ENCODE data around the gene SEC24D. TPM values are rescaled to one million over a fixed set of nuclear protein-coding genes. Genes with fewer than 3 reads are reported as not detected.

The SEC24D gene
- total and polyA plus RNA-seq, 2 experiments from 2014 or later = 37.6 to 94.8 TPM

DNA sequence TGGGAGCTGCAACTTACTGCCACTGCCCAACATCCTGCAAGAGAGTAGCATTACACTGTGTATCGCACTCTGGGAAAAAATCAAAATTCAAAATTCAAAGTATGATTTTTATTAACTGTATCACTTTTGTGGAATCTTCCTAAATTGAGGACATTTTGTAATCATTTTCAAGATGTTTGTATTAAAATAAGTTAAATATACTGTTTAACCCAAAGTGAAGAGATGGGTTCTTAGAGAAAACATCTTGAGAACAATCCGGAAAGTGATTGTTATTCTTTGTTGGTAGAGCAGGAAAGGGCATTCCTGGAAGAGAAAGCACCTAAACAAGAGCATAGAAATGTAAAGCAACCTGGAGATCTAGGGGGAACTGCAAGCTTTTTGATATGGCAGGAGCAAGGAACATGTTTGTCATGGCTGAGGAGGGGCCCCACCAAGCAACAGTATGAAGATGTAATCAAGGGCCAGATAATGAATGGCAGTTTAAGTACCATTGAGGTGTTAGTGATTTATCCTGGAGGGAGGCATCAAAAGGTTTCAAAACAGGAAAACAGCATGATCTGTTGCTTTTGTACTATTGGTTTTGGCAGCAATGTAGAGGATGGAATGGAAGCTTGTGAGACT, 14.1 kb upstream of the SEC24D start:
- Histone ChIP-seq H3K79me2 (replicated peaks; ENCODE audit: insufficient read depth) (peaks cover 19% of the 10 kb centered on the region), H3K36me3 (ENCODE audit: insufficient read depth) (no peaks in the 10 kb centered on the region), H3K27me3 (ENCODE audit: insufficient read depth) (no peaks in the 10 kb centered on the region), H3K9me2 (ENCODE audit: insufficient read depth) (no peaks in the 10 kb centered on the region), H3K4me2 (peak overlapping the region; percentile 79), H3K27ac (ENCODE audit: low read depth) (peak overlapping the region; percentile 83), H2AFZ (no peak overlapping the region), H3F3A (replicated peaks; ENCODE audit: low read depth) (peaks cover 5% of the 10 kb centered on the region; the same call in 1 of the 2 replicates), H3K4me1 (ENCODE audit: insufficient read depth) (peaks cover 41% of the 10 kb centered on the region), H4K20me1 (replicated peaks; ENCODE audit: insufficient read depth) (no peaks in the 10 kb centered on the region), H3K4me3 (peak overlapping the region; percentile 62)
- Mint-ChIP-seq H3K9me3 (no peaks in the 10 kb centered on the region), H3K27ac (peak overlapping the region; percentile 96), H3K4me1 (peaks cover 55% of the 10 kb centered on the region), H3K4me3 (peak overlapping the region; percentile 87), H3K27me3 (ENCODE audit: insufficient read depth, low read depth, poor library complexity) (peaks cover 3% of the 10 kb centered on the region), H3K36me3 (ENCODE audit: low read depth) (peaks cover 7% of the 10 kb centered on the region; the same call in 2 of the 3 replicates)
- TF ChIP-seq NANOG (IDR thresholded peaks at IDR 0.05; ENCODE audit: borderline replicate concordance) = peak; percentile 94
- no peak for TF ChIP-seq JUNB (IDR thresholded peaks at IDR 0.05; ENCODE audit: unreplicated experiment)
- TF ChIP-seq ZNF114 (CRISPR knock-in tag; IDR thresholded peaks at IDR 0.05) = peak; percentile 28; the same call in 1 of the 2 replicates
- TF ChIP-seq CREB1 (CRISPR knock-in tag; IDR thresholded peaks at IDR 0.05; ENCODE audit: low read depth) = no peak
- TF ChIP-seq ZNF331 (CRISPR knock-in tag; IDR thresholded peaks at IDR 0.05; ENCODE audit: low read depth) = no peak
- TF ChIP-seq, protein P1, sequence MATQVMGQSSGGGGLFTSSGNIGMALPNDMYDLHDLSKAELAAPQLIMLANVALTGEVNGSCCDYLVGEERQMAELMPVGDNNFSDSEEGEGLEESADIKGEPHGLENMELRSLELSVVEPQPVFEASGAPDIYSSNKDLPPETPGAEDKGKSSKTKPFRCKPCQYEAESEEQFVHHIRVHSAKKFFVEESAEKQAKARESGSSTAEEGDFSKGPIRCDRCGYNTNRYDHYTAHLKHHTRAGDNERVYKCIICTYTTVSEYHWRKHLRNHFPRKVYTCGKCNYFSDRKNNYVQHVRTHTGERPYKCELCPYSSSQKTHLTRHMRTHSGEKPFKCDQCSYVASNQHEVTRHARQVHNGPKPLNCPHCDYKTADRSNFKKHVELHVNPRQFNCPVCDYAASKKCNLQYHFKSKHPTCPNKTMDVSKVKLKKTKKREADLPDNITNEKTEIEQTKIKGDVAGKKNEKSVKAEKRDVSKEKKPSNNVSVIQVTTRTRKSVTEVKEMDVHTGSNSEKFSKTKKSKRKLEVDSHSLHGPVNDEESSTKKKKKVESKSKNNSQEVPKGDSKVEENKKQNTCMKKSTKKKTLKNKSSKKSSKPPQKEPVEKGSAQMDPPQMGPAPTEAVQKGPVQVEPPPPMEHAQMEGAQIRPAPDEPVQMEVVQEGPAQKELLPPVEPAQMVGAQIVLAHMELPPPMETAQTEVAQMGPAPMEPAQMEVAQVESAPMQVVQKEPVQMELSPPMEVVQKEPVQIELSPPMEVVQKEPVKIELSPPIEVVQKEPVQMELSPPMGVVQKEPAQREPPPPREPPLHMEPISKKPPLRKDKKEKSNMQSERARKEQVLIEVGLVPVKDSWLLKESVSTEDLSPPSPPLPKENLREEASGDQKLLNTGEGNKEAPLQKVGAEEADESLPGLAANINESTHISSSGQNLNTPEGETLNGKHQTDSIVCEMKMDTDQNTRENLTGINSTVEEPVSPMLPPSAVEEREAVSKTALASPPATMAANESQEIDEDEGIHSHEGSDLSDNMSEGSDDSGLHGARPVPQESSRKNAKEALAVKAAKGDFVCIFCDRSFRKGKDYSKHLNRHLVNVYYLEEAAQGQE (IDR thresholded peaks at IDR 0.05; ENCODE audit: unreplicated experiment) = no peak
- TF ChIP-seq, protein P2, sequence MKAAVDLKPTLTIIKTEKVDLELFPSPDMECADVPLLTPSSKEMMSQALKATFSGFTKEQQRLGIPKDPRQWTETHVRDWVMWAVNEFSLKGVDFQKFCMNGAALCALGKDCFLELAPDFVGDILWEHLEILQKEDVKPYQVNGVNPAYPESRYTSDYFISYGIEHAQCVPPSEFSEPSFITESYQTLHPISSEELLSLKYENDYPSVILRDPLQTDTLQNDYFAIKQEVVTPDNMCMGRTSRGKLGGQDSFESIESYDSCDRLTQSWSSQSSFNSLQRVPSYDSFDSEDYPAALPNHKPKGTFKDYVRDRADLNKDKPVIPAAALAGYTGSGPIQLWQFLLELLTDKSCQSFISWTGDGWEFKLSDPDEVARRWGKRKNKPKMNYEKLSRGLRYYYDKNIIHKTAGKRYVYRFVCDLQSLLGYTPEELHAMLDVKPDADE (IDR thresholded peaks at IDR 0.05) = no peak
- TF ChIP-seq, protein P3, sequence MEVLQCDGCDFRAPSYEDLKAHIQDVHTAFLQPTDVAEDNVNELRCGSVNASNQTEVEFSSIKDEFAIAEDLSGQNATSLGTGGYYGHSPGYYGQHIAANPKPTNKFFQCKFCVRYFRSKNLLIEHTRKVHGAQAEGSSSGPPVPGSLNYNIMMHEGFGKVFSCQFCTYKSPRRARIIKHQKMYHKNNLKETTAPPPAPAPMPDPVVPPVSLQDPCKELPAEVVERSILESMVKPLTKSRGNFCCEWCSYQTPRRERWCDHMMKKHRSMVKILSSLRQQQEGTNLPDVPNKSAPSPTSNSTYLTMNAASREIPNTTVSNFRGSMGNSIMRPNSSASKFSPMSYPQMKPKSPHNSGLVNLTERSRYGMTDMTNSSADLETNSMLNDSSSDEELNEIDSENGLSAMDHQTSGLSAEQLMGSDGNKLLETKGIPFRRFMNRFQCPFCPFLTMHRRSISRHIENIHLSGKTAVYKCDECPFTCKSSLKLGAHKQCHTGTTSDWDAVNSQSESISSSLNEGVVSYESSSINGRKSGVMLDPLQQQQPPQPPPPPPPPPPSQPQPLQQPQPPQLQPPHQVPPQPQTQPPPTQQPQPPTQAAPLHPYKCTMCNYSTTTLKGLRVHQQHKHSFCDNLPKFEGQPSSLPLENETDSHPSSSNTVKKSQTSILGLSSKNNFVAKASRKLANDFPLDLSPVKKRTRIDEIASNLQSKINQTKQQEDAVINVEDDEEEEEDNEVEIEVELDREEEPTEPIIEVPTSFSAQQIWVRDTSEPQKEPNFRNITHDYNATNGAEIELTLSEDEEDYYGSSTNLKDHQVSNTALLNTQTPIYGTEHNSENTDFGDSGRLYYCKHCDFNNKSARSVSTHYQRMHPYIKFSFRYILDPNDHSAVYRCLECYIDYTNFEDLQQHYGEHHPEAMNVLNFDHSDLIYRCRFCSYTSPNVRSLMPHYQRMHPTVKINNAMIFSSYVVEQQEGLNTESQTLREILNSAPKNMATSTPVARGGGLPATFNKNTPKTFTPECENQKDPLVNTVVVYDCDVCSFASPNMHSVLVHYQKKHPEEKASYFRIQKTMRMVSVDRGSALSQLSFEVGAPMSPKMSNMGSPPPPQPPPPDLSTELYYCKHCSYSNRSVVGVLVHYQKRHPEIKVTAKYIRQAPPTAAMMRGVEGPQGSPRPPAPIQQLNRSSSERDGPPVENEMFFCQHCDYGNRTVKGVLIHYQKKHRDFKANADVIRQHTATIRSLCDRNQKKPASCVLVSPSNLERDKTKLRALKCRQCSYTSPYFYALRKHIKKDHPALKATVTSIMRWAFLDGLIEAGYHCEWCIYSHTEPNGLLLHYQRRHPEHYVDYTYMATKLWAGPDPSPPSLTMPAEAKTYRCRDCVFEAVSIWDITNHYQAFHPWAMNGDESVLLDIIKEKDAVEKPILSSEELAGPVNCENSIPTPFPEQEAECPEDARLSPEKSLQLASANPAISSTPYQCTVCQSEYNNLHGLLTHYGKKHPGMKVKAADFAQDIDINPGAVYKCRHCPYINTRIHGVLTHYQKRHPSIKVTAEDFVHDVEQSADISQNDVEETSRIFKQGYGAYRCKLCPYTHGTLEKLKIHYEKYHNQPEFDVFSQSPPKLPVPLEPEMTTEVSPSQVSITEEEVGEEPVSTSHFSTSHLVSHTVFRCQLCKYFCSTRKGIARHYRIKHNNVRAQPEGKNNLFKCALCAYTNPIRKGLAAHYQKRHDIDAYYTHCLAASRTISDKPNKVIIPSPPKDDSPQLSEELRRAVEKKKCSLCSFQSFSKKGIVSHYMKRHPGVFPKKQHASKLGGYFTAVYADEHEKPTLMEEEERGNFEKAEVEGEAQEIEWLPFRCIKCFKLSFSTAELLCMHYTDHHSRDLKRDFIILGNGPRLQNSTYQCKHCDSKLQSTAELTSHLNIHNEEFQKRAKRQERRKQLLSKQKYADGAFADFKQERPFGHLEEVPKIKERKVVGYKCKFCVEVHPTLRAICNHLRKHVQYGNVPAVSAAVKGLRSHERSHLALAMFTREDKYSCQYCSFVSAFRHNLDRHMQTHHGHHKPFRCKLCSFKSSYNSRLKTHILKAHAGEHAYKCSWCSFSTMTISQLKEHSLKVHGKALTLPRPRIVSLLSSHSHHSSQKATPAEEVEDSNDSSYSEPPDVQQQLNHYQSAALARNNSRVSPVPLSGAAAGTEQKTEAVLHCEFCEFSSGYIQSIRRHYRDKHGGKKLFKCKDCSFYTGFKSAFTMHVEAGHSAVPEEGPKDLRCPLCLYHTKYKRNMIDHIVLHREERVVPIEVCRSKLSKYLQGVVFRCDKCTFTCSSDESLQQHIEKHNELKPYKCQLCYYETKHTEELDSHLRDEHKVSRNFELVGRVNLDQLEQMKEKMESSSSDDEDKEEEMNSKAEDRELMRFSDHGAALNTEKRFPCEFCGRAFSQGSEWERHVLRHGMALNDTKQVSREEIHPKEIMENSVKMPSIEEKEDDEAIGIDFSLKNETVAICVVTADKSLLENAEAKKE (CRISPR knock-in tag; IDR thresholded peaks at IDR 0.05) = peak; percentile 100
- no peak for TF ChIP-seq EZH2phosphoT487 (IDR thresholded peaks at IDR 0.05; ENCODE audit: unreplicated experiment)
- TF ChIP-seq EZH2 (IDR thresholded peaks at IDR 0.05; ENCODE audit: low read depth, unreplicated experiment) = no peak
- no peak for TF ChIP-seq POLR2AphosphoS5 (IDR thresholded peaks at IDR 0.05; ENCODE audit: low read depth)
- no peak for TF ChIP-seq STAT1 (IDR thresholded peaks at IDR 0.05; ENCODE audit: unreplicated experiment)
- TF ChIP-seq, protein P4, sequence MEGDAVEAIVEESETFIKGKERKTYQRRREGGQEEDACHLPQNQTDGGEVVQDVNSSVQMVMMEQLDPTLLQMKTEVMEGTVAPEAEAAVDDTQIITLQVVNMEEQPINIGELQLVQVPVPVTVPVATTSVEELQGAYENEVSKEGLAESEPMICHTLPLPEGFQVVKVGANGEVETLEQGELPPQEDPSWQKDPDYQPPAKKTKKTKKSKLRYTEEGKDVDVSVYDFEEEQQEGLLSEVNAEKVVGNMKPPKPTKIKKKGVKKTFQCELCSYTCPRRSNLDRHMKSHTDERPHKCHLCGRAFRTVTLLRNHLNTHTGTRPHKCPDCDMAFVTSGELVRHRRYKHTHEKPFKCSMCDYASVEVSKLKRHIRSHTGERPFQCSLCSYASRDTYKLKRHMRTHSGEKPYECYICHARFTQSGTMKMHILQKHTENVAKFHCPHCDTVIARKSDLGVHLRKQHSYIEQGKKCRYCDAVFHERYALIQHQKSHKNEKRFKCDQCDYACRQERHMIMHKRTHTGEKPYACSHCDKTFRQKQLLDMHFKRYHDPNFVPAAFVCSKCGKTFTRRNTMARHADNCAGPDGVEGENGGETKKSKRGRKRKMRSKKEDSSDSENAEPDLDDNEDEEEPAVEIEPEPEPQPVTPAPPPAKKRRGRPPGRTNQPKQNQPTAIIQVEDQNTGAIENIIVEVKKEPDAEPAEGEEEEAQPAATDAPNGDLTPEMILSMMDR (conservative IDR thresholded peaks at IDR 0.05; ENCODE audit: low read depth in 2 of 2) = no peak
- peak; percentile 93 for ATAC-seq
- DNase-seq (ENCODE audit: low spot score) = peak; percentile 82
